MM.1S (cell line): Measurements from ENCODE around the gene N4BP2L2.

Experiments used
- DNase-seq: peaks from one replicate; pipeline ENCODE4 v3.0.0-alpha.2; 2015
- H2AFZ ChIP-seq: fragments of 300-600 bp; sonication (generic); 2 replicates; pipeline ENCODE4 v1.6.0; 2016; ENCODE audit warnings: antibody characterized with exemption, low read length
- H3F3A ChIP-seq: fragments of 300-600 bp; sonication (generic); 2 replicates; pipeline ENCODE4 v1.6.1; 2016; ENCODE audit warnings: mild to moderate bottlenecking, antibody characterized with exemption, low read length, moderate library complexity, mixed read lengths; ENCODE audit not compliant: insufficient read depth
- H3K27ac ChIP-seq: fragments of 300-600 bp; sonication (generic); 2 replicates; pipeline ENCODE4 v1.5.1; 2016; ENCODE audit warnings: mild to moderate bottlenecking, low read length
- H3K27me3 ChIP-seq: fragments of 300-600 bp; sonication (generic); replicated peaks from 2 replicates; pipeline ENCODE4 v1.6.0; 2016; ENCODE audit warnings: low read length; ENCODE audit not compliant: insufficient read depth
- H3K36me3 ChIP-seq: fragments of 300-600 bp; sonication (generic); replicated peaks from 2 replicates; pipeline ENCODE4 v1.6.1; 2016; ENCODE audit warnings: mild to moderate bottlenecking, low read length, mixed read lengths; ENCODE audit not compliant: insufficient read depth
- H3K4me1 ChIP-seq: fragments of 300-600 bp; sonication (generic); 2 replicates; pipeline ENCODE4 v1.6.1; 2016; ENCODE audit warnings: low read length, mixed read lengths
- H3K4me2 ChIP-seq: fragments of 300-600 bp; sonication (generic); 2 replicates; pipeline ENCODE4 v1.6.0; 2016; ENCODE audit warnings: low read depth, low read length
- H3K4me3 ChIP-seq: fragments of 300-600 bp; sonication (generic); 2 replicates; pipeline ENCODE4 v1.5.1; 2016; ENCODE audit warnings: low read length, mixed read lengths
- H3K79me2 ChIP-seq: fragments of 300-600 bp; sonication (generic); 2 replicates; pipeline ENCODE4 v1.6.1; 2016; ENCODE audit warnings: mixed run types, low read length, mixed read lengths
- H3K9ac ChIP-seq: fragments of 300-600 bp; sonication (generic); 2 replicates; pipeline ENCODE4 v1.6.1; 2016; ENCODE audit warnings: low read length, mixed read lengths
- H3K9me2 ChIP-seq: fragments of 300-600 bp; sonication (generic); replicated peaks from 2 replicates; pipeline ENCODE4 v1.6.1; 2016; ENCODE audit warnings: mild to moderate bottlenecking, low read length, mixed read lengths; ENCODE audit not compliant: insufficient read depth
- H3K9me3 ChIP-seq: fragments of 300-600 bp; sonication (generic); replicated peaks from 2 replicates; pipeline ENCODE4 v1.6.1; 2016; ENCODE audit warnings: mild to moderate bottlenecking, low read length, mixed read lengths; ENCODE audit not compliant: insufficient read depth
- H4K20me1 ChIP-seq: fragments of 300-600 bp; sonication (generic); 2 replicates; pipeline ENCODE4 v1.6.1; 2016; ENCODE audit warnings: mild to moderate bottlenecking, low read length, moderate library complexity, mixed read lengths; ENCODE audit not compliant: insufficient read depth
- EZH2 ChIP-seq: fragments of 300-600 bp; sonication (generic); optimal IDR thresholded peaks from 2 replicates; pipeline ENCODE3; 2017; ENCODE audit warnings: low read depth, mild to moderate bottlenecking, antibody characterized with exemption, low read length, mixed read lengths
- EZH2phosphoT487 ChIP-seq: fragments of 300-600 bp; sonication (generic); IDR thresholded peaks from 2 replicates; pipeline ENCODE4 v1.6.1; 2018; ENCODE audit warnings: antibody characterized with exemption, low read length
- TF ChIP-seq, protein P1 (sequence below): fragments of 300-600 bp; sonication (generic); IDR thresholded peaks from 2 replicates; pipeline ENCODE4 v1.5.1; 2016; ENCODE audit warnings: antibody characterized with exemption, low read length, mixed read lengths

Gene N4BP2L2

GRCh38 chr13:32504876-32505275, 33.7 kb downstream of the N4BP2L2 start:
- TF ChIP-seq EZH2phosphoT487 (no peak), EZH2 (no peak)
- TF ChIP-seq, protein P1, sequence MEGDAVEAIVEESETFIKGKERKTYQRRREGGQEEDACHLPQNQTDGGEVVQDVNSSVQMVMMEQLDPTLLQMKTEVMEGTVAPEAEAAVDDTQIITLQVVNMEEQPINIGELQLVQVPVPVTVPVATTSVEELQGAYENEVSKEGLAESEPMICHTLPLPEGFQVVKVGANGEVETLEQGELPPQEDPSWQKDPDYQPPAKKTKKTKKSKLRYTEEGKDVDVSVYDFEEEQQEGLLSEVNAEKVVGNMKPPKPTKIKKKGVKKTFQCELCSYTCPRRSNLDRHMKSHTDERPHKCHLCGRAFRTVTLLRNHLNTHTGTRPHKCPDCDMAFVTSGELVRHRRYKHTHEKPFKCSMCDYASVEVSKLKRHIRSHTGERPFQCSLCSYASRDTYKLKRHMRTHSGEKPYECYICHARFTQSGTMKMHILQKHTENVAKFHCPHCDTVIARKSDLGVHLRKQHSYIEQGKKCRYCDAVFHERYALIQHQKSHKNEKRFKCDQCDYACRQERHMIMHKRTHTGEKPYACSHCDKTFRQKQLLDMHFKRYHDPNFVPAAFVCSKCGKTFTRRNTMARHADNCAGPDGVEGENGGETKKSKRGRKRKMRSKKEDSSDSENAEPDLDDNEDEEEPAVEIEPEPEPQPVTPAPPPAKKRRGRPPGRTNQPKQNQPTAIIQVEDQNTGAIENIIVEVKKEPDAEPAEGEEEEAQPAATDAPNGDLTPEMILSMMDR, result no peak
- H4K20me1 ChIP-seq, result no peaks in the 10 kb centered on the region
- H3K4me3 ChIP-seq, result no peak overlapping the region
- no peak overlapping the region for H2AFZ ChIP-seq
- no peaks in the 10 kb centered on the region for H3K9me3 ChIP-seq
- no peaks in the 10 kb centered on the region for H3K79me2 ChIP-seq
- H3K27me3 ChIP-seq, result no peaks in the 10 kb centered on the region
- no peaks in the 10 kb centered on the region for H3K4me1 ChIP-seq
- H3K36me3 ChIP-seq, result no peaks in the 10 kb centered on the region
- H3F3A ChIP-seq, result no peaks in the 10 kb centered on the region
- no peak overlapping the region for H3K27ac ChIP-seq
- H3K4me2 ChIP-seq, result no peak overlapping the region
- no peak for DNase-seq
- H3K9ac ChIP-seq, result no peak overlapping the region
- no peaks in the 10 kb centered on the region for H3K9me2 ChIP-seq

GRCh38 chr13:32504263-32504662, 34.3 kb downstream of the N4BP2L2 start:
- H3K4me3 ChIP-seq, result no peak overlapping the region
- no peaks in the 10 kb centered on the region for H3F3A ChIP-seq
- no peaks in the 10 kb centered on the region for H3K27me3 ChIP-seq
- H3K9me2 ChIP-seq, result no peaks in the 10 kb centered on the region
- no peaks in the 10 kb centered on the region for H4K20me1 ChIP-seq
- H3K36me3 ChIP-seq, result no peaks in the 10 kb centered on the region
- H3K27ac ChIP-seq, result no peak overlapping the region
- no peaks in the 10 kb centered on the region for H3K79me2 ChIP-seq
- H3K9me3 ChIP-seq, result no peaks in the 10 kb centered on the region
- no peaks in the 10 kb centered on the region for H3K4me1 ChIP-seq
- TF ChIP-seq EZH2phosphoT487 (no peak), EZH2 (no peak)
- TF ChIP-seq, protein P1, result no peak
- H3K9ac ChIP-seq, result no peak overlapping the region
- no peak overlapping the region for H3K4me2 ChIP-seq
- DNase-seq, result no peak
- H2AFZ ChIP-seq, result no peak overlapping the region

DNA sequence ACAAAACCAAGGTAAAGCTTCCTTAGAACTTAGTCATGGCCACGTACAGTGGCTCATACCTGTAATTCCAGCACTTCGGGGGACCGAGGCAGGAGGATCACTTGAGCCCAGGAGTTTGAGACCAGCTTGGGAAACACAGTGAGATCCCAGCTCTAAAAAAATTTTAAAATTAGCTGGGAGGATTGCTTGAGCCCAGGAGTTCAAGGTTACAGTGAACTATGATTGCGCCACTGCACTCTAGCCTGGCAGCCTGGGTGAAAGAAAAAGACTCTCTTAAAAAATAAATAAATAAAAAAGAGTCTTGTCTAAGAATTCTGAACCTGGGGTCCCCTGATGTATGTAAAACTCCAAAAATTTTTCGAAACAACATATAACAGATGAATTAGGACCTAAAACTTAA, 34.9 kb downstream of the N4BP2L2 start:
- Histone ChIP-seq H3K27me3 (no peaks in the 10 kb centered on the region), H3K36me3 (no peaks in the 10 kb centered on the region), H3K9me2 (no peaks in the 10 kb centered on the region), H3K4me2 (no peak overlapping the region), H3K9ac (no peak overlapping the region), H3K4me1 (no peaks in the 10 kb centered on the region), H3K27ac (no peak overlapping the region), H3F3A (no peaks in the 10 kb centered on the region), H3K4me3 (no peak overlapping the region), H3K79me2 (no peaks in the 10 kb centered on the region), H3K9me3 (no peaks in the 10 kb centered on the region), H2AFZ (no peak overlapping the region), H4K20me1 (no peaks in the 10 kb centered on the region)
- no peak for TF ChIP-seq EZH2phosphoT487
- TF ChIP-seq, protein P1, result no peak
- no peak for TF ChIP-seq EZH2
- DNase-seq, result no peak
